Measurements from ENCODE around the gene RNH1. TPM values are rescaled to one million over a fixed set of nuclear protein-coding genes. Genes with fewer than 3 reads are reported as not detected.

Gene RNH1
- total RNA-seq, 1 experiment from 2014 or later: 103 TPM

DNA sequence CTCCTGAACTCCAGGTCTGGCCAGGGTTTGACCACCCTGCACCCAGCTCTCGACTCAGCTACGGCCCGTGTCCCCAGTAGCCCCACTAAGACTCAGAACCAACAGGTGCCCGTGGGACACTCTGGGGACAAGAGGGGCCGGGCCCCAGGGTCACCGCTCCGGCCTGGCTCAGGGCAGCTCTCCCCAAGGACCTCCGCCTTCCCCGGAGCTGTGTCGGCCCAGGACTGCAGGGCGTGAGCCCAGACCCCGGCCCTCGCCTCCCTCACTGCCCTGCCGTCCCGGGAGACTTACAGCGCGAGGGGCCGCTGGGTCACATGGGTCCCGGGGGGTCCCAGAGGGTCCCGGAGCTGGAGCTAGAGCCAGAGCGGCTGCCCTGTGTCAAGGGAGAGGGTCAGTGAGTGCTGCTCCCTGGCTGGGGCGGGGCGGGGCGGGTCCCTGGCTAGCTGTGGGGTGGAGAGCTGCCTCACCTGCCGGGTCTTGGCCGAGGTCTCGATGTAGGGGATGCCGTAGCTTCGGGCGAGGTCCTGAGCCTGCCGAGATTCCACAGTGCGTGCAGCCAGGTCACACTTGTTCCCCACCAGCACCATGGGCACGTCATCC is 26.0 kb upstream of the RNH1 start:
- DNase-seq: no peak
- H3K9me3 Mint-ChIP-seq (ENCODE audit: low read depth, unreplicated experiment): no peaks in the 10 kb centered on the region
- H3K4me3 Mint-ChIP-seq (ENCODE audit: low read depth, unreplicated experiment): no peak overlapping the region
- CTCF ChIA-PET: no interaction called here
- TF ChIP-seq, protein P1, sequence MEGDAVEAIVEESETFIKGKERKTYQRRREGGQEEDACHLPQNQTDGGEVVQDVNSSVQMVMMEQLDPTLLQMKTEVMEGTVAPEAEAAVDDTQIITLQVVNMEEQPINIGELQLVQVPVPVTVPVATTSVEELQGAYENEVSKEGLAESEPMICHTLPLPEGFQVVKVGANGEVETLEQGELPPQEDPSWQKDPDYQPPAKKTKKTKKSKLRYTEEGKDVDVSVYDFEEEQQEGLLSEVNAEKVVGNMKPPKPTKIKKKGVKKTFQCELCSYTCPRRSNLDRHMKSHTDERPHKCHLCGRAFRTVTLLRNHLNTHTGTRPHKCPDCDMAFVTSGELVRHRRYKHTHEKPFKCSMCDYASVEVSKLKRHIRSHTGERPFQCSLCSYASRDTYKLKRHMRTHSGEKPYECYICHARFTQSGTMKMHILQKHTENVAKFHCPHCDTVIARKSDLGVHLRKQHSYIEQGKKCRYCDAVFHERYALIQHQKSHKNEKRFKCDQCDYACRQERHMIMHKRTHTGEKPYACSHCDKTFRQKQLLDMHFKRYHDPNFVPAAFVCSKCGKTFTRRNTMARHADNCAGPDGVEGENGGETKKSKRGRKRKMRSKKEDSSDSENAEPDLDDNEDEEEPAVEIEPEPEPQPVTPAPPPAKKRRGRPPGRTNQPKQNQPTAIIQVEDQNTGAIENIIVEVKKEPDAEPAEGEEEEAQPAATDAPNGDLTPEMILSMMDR (IDR thresholded peaks at IDR 0.05; ENCODE audit: unreplicated experiment): no peak
- intact Hi-C loops (cut with micrococcal nuclease; ENCODE audit: unreplicated experiment): no loop called here
- peaks cover 7% of the 10 kb centered on the region for H3K4me1 Mint-ChIP-seq (ENCODE audit: low read depth, unreplicated experiment)
- BruUV-seq (replicated peaks): no TSS peak
- no peaks in the 10 kb centered on the region for H3K27me3 Mint-ChIP-seq (ENCODE audit: unreplicated experiment)
- peaks cover 54% of the 10 kb centered on the region for H3K36me3 Mint-ChIP-seq (ENCODE audit: insufficient read depth, unreplicated experiment)
- no peak overlapping the region for H3K27ac Mint-ChIP-seq (ENCODE audit: unreplicated experiment)

DNA sequence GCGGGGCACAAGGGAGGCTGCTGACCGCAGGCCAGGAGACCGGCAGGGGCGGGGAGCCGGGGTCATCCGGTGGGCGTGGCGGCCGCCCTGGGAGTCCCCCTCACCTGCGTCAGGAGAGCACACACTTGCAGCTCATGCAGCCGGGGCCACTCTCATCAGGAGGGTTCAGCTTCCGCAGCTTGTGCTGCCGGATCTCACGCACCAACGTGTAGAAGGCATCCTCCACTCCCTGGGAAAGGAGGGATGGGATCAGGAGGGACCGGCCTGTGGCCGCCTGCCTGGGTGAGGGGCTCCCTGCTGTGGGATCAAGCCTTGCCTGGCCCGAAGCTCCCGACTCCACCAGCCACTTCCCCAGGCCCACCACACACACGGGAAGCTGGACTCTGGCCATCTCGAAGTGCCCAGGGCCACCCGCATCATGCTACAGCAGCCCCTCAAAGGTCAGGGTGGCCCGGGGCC is 25.5 kb upstream of the RNH1 start:
- TF ChIP-seq, protein P1 (IDR thresholded peaks at IDR 0.05; ENCODE audit: unreplicated experiment): no peak
- Mint-ChIP-seq H3K27me3 (ENCODE audit: unreplicated experiment) (no peaks in the 10 kb centered on the region), H3K27ac (ENCODE audit: unreplicated experiment) (no peak overlapping the region), H3K9me3 (ENCODE audit: low read depth, unreplicated experiment) (no peaks in the 10 kb centered on the region), H3K36me3 (ENCODE audit: insufficient read depth, unreplicated experiment) (peaks cover 49% of the 10 kb centered on the region), H3K4me3 (ENCODE audit: low read depth, unreplicated experiment) (peak overlapping the region; percentile 31), H3K4me1 (ENCODE audit: low read depth, unreplicated experiment) (peaks cover 7% of the 10 kb centered on the region)
- intact Hi-C loops (cut with micrococcal nuclease; ENCODE audit: unreplicated experiment): no loop called here
- DNase-seq: no peak
- no TSS peak for BruUV-seq (replicated peaks)
- CTCF ChIA-PET: no interaction called here

DNA sequence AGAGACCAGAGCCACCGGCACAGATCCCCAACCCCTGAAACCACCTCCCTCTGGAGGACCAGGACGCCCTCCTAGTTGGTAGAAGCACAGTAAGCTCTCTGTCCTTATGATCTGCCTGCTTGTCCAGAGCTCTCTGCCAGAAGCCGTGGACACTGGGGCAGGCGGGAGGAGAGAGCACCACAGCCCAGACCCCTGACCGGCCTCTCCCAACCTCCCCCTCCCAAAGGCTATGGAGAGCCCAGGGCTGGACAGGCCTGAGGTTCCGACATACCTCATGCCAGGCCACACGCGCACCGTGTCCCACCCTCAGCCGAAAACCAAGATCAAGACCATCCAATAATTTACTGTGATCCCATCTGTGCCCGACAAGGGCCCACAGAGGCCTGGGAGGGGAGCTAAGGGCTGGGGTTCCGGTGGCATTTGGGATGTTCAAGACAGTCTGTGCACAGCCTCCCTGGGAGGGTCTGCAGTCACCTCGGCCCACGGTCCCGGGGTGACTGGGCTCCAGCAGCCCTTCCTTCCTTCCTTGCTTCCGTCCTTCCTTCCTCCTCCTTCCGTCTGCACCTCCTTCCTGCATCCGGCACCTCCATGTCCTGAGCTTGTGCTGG is 25.0 kb upstream of the RNH1 start:
- Mint-ChIP-seq H3K4me1 (ENCODE audit: low read depth, unreplicated experiment) (peaks cover 7% of the 10 kb centered on the region), H3K36me3 (ENCODE audit: insufficient read depth, unreplicated experiment) (peaks cover 44% of the 10 kb centered on the region), H3K9me3 (ENCODE audit: low read depth, unreplicated experiment) (no peaks in the 10 kb centered on the region), H3K27ac (ENCODE audit: unreplicated experiment) (no peak overlapping the region), H3K27me3 (ENCODE audit: unreplicated experiment) (no peaks in the 10 kb centered on the region), H3K4me3 (ENCODE audit: low read depth, unreplicated experiment) (peak overlapping the region; percentile 31)
- intact Hi-C loops (cut with micrococcal nuclease; ENCODE audit: unreplicated experiment): no loop called here
- TF ChIP-seq, protein P1 (IDR thresholded peaks at IDR 0.05; ENCODE audit: unreplicated experiment): no peak
- DNase-seq: no peak
- no TSS peak for BruUV-seq (replicated peaks)
- CTCF ChIA-PET: no interaction called here

DNA sequence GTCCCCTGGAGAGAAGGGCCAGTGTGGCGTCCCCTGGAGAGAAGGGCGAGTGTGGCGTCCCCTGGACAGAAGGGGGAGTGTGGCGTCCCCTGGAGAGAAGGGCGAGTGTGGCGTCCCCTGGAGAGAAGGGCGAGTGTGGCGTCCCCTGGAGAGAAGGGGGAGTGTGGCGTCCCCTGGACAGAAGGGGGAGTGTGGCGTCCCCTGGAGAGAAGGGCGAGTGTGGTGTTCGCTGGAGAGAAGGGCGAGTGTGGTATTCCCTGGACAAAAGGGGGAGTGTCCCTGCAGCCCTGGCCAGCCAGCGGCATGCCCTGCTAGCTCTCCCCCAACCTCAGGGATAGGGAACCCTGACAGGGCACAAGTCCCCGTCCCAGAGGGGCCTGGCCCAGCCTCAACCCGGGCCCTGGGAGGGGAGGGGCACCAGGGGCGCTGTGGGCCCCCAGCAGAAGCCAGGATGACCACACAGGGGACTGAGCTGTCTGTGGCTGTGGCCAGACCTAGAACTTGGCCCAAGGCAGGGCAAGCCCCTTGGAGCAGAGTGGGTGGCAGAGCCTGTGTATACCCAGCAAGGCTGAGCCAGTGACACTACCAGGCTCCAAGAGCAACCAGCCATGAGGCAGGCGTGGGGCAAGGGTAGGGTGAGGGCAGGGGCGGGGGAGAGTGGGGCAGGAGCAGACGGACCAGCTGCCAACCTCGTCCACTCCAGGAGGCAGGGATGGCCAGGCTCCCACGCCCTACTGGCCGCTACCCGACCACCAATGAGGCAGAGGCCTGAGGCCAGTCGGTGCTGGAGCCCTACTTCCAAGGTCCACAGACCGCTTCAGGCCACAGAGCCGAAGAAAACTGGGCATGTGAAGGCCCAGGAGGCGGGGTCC is 24.2 kb upstream of the RNH1 start:
- no peak for DNase-seq
- Mint-ChIP-seq H3K27ac (ENCODE audit: unreplicated experiment) (no peak overlapping the region), H3K27me3 (ENCODE audit: unreplicated experiment) (no peaks in the 10 kb centered on the region), H3K9me3 (ENCODE audit: low read depth, unreplicated experiment) (no peaks in the 10 kb centered on the region), H3K36me3 (ENCODE audit: insufficient read depth, unreplicated experiment) (peaks cover 35% of the 10 kb centered on the region), H3K4me3 (ENCODE audit: low read depth, unreplicated experiment) (no peak overlapping the region), H3K4me1 (ENCODE audit: low read depth, unreplicated experiment) (peaks cover 4% of the 10 kb centered on the region)
- no TSS peak for BruUV-seq (replicated peaks)
- intact Hi-C loops (cut with micrococcal nuclease; ENCODE audit: unreplicated experiment): no loop called here
- TF ChIP-seq, protein P1 (IDR thresholded peaks at IDR 0.05; ENCODE audit: unreplicated experiment): no peak
- CTCF ChIA-PET: no interaction called here
